Activated CD8-positive, alpha-beta memory T cell treated with anti-CD3 and anti-CD28 coated beads, Interleukin-2, amount 50 U/mL, for 1 hour (primary cell): ENCODE measurements around the gene SLC66A2.

Experiments used
- DNase-seq: peaks from one replicate; pipeline ENCODE4 v3.0.0-alpha.2; 2020; ENCODE audit errors: extremely low read depth

SLC66A2 gene

DNA sequence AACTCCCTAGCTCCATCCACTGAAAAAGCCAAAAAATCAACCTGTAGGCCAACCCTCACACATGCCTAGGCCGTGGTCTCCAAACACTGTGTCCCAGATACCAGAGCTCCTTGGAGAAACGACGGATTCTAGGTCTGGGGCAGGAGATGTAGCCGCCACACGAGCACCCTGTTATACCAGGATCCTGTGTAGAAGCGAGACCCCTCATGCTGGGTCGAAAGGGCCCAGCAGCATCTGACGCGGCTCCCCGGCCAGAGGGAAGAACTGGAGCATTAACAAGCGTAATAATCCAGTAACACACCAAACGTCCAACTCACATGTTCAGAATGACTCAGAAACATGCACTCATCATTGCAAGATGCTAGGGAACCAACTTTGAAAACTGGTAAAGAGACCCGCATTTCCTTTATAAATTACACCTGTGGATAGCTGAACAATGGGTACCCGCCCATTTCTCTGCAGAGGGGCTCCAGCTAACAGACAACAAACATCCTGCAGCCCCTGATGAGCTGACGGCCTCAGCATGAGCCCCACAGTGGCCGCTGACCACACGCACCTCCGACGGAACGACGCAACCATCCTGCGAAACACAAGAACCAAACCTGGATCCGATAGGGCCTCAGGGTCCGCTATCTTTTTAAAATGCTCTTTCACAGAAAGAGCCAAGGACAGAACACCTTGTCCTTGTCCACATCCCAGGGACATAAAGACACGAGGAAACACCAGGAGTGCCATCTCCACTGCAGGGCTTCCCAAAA lies 14.2 kb downstream of the SLC66A2 start:
- no peak for DNase-seq

DNA sequence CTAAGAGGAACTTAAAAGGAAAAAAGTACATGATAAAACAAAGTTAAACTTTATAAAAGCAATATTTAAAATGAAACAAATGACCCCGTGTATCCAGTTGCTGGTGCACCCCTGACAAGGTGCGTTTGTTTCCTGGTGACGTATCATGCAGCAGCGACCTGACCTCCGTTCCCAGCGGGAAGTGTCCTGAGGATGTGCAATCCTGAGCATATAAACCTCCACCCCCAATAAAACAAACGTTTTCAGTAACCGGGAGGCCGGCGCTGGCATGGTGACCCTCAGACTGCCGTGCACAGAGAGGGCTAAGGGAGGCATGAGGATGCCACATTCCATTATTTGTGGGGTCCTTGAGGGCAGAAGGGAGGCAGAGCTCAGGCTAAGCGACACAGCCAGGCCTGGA lies 14.8 kb downstream of the SLC66A2 start:
- no peak for DNase-seq

DNA sequence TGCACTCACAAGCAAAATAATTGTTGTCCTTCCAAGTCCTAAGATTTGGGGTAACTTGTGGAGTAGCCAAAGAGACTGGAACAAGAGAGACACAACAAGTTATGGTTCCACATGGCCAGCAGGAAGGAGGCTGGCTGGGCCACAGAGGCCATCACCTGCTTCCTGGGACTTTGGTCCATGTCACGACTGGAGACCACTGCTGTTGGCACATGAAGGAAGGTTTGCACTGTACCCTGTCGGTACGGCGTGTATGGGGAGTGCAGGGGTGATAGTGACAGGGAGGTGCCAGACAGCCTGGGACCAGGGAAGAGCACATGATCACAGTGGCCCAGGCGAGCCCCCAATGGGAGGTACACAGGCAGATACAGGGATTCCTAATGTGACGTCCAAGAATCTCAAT lies 15.5 kb downstream of the SLC66A2 start:
- DNase-seq: no peak

DNA sequence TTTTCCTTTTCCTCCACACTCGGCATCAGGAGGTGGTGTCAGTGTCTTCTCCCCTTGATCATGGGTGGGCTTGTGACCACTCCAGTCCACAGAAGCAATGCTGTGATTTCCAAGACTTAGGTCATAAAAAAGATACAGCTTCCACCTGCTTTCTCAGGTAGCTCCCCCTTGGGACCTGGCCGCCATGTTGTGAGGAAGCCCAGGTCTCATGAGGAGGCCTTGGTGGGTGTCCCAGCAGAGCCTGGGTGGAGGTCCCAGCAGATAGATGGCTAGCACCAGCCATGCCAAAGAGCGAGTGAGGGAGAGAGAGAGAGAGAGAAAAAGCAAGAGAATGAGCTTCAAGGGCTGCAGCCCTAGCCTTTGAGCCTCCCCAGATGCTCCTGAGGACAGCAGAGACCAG lies 16.0 kb downstream of the SLC66A2 start:
- no peak for DNase-seq

DNA sequence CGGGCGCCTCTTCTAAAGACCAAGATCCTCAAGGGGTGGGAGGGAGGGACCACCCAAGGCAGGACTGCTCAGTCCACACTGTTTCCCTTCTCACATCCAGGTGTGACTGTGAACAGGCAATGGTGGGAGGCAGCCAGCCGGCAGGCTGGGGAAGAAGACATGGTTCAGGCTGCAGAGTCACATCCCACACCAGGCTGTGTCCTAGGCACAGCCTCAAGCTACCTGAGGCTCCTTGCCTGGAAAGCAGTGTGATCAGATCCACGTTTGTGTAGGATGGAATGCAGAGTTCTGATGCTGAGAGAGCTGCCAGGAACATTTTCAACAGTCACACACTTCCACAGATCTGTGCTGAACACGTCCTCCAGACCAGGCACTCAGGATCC lies 16.4 kb downstream of the SLC66A2 start:
- DNase-seq: no peak

DNA sequence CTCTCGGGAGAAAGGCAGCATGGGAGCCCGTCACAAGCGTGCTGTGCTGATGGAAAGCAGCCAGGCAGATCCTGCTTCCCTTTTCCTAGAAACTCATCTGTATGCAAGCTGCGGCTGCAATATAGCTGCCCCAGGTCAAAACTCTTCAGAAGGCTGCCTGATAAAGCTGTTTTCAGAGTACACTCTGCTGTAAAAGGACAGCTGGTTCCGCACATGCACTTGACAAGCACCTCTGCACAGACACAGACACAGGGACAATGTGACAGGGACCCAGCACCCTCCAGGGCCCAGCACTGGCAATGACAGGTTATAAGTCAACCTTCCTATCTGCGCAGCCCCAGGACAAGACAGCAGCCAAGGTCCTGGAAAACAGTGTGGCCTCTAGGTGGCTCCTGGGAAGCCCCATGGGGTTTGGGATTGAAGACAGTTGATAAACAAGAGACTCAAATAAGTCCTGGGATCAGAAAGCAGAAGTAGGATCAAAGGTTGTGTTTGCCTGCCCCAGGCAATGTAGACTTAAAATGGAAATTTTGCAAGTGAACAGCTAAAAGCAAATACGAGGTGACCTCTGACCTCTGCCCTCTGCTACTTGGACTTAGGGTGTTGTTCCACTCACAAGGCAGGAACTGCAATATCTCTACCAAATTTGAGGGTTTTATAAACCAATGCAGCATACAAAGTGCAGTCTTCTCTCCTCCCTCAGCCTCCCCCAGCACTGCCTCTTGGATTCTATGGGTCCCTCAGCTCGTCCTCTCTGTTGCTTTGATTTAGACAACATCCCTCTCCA lies 16.9 kb downstream of the SLC66A2 start:
- no peak for DNase-seq

DNA sequence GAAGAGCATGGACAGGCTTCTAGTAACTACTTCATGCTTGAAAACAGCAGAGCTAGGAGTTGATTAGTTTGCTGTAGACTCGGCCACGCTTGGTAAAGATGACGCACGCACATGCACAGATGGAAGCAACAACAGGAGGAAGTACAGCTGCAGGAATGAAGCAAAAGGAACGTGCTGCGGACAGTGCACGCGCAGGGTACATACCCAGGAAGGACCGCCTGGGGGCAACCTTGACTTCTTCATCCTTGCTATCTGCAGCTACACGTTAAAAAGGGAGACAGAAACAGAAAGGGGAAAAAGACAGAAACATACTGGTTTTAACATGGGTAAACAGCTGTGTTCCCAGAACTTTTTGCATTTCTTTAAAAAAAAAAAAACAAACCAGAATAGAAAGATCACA lies 17.7 kb downstream of the SLC66A2 start:
- no peak for DNase-seq

DNA sequence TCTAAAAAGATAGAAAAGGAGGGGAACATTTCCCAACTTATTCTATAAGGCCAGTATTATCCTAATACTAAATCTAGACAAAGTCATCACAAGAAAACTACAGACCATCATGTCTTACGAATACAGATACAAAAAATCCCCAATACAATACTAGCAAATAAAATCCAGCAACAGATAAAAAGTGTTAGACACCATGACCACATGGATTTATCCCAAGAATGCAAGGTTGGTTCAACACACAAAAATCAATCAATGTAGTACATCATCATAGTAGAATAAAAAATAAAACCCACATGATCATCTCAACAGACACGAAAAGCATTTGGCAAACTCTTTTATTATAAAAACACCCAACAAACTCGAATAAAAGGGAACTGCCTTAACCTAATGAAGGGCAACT lies 18.5 kb downstream of the SLC66A2 start:
- DNase-seq: no peak

DNA sequence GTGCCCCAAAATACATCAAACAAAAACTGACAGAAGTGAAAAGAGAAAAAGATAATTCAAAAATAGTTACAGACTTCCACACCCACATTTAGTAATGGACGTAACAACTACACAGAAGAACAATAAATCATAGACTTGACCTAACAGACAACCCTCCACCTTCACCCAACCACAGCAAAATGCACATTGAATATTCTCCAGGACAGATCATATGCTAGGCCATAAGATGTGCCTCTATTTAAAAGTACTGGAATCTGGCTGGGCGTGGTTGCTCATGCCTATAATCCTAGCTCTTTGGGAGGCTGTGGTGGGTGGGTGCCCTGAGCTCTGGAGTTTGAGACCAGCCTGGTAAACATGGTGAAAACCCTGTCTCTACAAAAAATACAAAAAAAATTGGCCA lies 20.0 kb downstream of the SLC66A2 start:
- no peak for DNase-seq

DNA sequence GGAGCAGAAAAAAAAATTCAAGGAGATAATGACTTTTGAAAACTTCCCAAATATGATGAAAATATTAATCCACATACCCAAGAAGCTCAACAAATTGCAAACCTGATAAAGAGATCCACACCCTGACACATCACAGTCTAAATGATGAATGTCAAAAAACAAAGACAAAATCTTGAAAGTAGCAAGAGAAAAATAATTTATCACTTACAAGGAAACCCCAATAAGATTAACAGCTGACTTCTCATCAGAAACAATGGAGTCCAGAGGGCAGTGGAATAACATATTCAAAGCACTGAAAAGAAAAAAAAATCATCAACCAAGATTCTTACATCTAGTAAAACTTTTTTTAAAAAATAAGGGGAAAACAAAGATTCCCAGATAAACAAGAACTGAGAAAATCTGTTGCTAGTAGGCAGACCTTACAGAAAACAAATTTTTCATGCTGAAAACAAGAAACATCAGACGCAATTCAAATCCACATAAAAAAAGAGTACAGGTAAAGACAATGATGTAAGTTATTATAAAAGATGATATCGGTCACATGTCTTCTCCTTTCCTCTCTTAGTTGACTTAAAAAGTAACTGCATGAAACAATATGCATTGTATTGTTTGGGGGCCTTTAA lies 21.3 kb downstream of the SLC66A2 start:
- no peak for DNase-seq

DNA sequence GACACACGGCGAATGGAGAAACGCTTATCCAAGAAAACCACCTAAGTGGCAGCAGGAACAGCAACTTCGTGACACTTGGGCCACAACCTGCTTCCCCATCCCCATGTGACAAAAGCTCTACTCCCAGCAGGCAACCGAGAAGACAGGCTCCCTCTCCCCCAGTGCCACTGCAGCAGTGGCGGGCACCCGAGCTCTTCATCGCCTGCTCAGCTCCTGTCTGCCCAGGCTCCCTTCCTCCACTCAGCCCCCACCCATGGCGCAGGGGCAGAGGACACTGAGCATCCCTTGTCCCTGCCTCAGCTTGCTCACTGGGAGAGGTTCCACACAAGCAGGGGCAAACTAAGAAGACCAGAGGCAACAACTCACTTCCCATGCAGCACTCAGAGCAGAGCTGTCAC lies 22.9 kb downstream of the SLC66A2 start:
- DNase-seq: no peak

DNA sequence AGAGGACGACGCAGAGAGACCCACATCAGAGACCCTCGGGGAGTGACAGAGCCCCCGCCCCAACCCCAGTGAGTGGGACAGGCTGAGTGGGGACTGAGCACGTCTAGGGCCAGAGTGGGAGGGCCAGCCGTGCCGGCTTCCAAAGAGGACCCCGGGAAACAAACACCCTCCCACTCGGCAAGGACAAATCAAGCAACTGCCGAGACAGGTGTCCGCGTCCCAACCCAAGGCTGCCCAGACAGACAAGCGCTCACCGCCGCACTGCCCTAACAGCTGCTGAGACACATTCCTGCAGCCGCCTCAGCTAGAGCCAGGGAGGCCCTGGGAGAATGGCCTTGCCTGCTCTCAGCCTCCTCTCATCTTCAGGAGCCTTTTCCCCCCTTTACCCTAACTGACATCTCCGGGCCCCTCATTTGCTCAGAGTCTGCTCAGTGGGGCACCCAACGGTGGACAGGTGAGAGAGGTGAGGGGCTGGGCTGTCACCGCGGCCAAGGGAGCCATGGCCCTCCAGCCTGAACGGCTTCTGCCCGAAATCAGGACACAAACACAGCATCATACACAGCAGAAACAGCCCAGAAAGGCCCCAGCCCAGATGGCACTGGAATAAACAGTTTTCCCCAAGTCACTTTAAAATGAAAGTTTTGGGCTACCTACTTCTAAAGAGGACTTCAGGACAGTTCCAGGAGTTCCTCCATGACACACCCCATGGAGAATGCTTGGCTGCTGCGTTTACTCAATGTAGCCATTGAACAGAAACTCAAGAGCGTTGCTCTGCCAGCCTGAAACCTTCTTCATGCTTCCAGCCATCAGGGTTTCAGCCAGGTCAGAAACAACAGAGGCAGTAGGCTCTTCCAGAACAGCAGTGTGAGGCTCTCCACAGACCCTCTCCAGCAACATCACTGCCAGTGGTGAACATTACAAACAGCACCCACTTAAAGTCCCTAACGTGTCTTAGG lies 23.6 kb downstream of the SLC66A2 start:
- DNase-seq: no peak

DNA sequence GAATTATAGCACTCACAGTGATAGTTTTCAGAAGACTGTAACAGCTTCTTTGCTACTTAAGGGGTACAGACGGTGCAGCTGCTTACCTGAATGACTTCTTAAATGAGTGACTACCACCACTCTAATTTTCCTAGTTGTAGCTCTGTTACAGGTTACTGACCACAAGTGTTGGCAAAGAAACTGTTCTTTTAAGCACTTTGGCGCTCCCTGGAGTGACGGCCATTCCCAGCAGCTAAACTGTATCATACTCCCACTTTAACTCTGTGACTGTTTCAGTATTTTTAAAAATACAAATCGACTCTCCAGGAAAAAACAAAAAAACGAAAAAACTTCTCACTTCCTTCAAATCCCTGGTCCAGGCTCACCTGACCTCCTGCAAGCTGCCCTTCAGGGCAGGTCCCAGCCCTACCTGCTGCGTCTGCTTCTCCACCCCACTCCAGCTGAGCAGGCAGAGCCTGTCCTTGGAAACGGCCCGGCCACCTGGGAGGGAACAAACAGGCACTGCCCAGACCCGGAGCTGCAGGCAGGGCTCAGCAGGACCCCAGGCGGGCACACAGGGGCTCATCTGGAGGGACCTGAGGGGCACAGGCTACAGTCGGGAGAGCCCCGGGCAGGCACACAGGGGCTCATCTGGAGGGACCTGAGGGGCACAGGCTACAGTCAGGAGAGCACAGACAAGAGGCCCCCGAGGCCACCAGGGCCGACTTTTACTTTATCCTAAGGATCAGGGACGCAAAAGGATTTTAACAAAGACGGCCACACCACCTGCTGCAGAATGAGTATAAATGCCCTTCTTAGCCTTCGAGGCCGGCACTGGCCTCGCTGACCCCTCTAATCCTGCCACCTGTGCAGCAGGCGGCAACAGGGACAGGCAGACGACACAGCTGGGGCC lies 24.5 kb downstream of the SLC66A2 start:
- no peak for DNase-seq

DNA sequence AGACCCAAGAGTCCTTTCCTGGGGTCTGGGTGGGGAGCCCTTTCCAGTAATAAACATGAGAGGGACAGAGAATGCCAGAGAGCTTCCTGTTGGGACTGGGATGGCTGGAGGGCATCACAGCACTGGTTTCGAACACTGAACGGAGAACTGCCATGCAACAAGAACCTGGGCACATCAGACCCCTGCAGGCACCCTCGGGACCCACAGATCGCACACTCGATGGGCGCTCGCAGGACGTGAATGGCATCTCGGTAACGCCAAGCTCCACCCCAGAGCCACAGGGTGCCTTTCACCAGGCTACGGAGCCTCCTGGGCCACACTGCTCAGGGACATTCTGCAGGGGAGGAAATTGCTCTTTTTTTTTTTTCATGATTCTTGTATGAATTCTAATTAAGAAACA lies 25.1 kb downstream of the SLC66A2 start:
- DNase-seq: no peak

DNA sequence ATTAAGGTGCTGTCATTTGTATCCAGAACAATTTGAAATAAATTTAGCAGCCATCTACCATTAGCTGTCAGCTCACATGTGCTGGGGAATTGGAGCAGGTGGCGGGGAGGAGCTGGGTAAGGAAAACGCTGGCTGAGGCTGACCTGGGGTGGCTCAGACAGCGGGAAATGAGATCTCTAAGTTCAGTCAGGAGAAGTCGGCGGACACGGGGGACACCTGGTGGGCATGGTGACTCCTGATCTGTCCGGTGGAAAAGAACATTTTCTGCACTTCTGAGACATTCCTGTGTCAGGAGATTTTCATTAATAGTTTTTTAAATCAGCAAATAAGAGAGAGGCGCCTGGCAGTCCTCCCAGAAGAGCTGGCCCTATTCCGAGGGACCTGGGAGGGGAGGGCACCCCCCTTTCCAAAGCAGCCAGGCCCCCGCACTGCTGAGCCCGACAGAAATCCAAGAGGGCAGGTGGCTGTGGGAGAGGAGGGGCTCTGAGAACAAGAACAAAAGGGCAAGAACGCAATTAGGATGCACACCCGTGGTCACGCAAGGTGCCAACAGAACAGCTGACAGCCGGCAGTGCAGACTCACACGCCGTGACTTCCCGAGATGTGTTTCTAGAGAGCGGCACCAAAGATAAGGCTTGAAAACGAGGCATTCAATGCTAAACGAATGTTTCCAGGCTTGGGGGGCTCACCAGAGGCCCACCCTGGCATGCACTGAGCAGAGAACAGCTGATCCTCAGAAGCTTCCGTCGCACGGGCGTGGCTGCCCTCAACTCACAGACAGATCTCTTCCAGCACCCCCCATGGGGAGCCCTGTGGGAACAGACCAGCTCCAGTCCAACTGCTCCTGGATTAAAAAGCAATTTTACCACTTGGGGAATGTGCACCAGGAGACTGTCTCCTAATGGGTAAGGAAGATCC lies 26.4 kb downstream of the SLC66A2 start:
- DNase-seq: no peak

DNA sequence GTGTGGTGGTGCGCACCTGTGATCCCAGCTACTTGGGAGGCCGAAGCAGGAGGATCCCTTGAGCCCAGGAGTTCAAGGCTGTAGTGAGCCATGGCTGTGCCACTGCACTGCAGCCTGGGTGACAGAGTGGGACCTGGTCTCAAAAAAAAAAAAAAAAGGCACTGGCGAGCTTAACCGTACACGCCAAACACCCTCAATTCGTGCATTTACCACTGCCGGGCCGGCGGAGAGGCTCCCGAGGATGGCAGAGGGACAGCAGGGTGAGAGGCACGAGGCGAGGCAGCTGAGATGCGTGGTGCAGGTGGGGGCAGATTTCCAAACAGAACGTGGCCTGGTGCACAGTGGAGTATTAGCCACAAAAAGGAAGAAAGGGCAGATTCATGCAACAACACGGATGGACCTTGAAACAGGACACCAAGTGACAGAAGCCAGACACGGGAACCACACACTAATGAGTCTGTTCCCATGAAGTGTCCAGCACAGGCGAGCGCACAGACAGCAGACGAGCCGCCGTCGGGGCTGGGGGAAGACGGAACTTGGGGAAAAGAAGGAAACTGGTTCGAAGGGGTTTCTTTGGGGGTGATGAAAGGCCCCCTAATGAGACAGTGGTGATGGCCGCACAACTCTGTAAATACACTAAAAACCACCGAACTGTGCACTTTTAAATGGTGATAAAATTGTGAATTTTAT lies 27.4 kb downstream of the SLC66A2 start:
- no peak for DNase-seq

DNA sequence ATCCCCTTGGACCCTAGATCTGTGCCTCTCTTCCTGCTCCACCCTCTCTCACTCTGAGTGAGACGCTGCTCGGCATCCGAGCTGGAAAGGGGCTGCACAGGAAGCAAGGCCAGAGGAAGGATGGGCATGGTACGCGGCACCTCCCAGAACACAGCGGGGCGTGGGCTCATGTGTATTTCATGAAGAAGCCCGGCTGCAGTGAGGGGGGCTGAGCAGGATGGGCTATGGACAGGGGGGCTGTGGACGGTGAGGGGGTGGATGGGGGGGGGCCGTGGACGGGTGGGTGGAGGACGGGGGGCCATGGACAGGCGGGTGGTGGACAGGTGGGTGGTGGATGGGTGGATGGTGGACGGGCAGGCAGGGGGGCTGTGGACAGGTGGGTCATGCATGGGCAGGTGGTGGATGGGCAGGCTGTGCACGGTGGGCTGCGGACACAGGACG lies 28.5 kb downstream of the SLC66A2 start:
- no peak for DNase-seq

DNA sequence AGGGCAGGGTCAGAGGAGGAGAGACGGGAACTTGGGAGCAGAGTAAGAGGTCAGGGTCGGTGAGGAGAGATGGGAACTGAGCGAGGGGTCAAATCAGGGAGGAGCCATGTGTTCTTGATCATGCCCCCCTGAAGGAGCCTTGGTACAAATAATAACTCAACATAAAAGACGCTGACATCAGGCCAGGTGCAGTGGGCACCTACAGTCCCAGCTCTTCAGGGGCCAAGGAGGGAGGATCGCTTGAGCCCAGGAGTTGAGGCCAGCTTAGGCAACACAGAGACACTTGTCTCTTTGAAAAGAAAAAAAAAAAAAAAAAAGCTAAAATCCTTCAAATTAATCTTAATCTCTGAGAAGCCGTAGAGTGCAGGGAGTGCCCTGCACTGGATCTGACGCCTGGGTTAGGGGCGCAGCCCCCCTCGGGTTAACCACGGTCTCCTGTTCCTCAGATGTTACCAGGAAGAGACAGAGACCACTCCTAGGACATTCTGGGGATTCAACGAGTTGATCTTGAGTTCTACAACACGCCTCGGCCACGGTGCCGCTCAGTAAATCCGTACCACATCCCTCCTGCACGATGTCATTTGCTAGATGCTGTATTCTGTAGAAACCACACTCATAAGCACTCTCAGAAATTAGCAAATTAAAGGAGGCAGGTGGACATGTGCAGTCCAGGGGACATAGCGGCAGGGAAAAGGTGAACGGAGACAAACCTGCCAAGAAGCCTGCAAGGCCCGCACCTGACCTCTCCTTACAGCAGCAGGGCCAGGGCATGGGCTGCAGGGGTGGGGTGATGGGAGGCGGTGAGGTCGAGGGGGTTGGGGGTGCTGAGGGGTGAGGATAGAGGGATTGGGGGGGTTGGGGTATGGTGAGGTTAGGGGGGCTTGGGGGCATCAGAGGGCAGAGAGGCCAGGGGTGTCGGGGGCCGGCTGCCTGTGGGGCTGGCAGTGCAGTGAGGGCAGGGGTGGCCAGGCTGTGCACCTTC lies 29.2 kb downstream of the SLC66A2 start:
- no peak for DNase-seq
